ENCODE measurements around the gene MAPK8IP3.

GRCh38 chr16:1688807-1689560 lies 17.0 kb upstream of the MAPK8IP3 start:
- TF ChIP-seq YY1 (IDR thresholded peaks at IDR 0.05; ENCODE audit: insufficient read depth, insufficient read length) (no peak), SUZ12 (IDR thresholded peaks at IDR 0.05; ENCODE audit: extremely low read depth, insufficient read depth, insufficient read length) (no peak), ZNF274 (IDR thresholded peaks at IDR 0.05; ENCODE audit: low read depth, low read length) (no peak)
